Esophagus squamous epithelium (tissue), 4 donors: ENCODE measurements around the gene CENPV.

ENCODE experiments used
- CTCF ChIP-seq, 6 experiments: fragments of 450-650 bp in 4 of 6; fragments of 200-600 bp in 2 of 6; sonication (generic) in 2 of 6; IDR thresholded peaks; one replicate each; pipeline ENCODE4 v1.5.1; 2016 to 2019; ENCODE audit warnings: antibody characterized with exemption in 6 of 6, mild to moderate bottlenecking in 4 of 6, moderate library complexity in 4 of 6
- POLR2A ChIP-seq, 4 donors: fragments of 450-650 bp; IDR thresholded peaks; one replicate each; pipeline ENCODE4 v1.6.1; 2017; ENCODE audit warnings: antibody characterized with exemption in 4 of 4, mild to moderate bottlenecking in 4 of 4, moderate library complexity in 3 of 4

DNA sequence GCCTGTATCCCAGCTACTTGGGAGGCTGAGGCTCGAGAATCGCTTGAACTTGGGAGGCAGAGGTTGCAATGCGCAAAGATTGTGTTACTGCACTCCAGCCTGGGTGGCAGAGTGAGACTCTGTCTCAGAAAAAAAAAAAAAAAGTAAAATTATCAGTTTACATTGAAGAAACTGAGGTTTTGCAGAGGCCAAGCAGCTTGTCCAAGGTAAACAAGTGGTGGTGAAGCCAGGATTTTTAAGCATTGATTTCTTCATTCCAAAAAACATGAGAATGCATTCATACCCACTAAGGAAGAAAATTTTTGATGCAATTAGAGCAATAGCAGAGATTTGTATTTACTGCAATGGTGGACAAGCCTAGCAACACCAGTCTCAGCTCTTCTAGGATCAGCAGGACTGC lies 52.7 kb downstream of the CENPV start:
- TF ChIP-seq CTCF (IDR thresholded peaks at IDR 0.05), result no peak
- no peak for TF ChIP-seq POLR2A (IDR thresholded peaks at IDR 0.05)
